NCI-H2227 treated with DMSO at 0.1 percent for 48 hours (cell line): ENCODE data around the gene C2CD3.

Source experiments
- DNase-seq: peaks from one replicate; lab custom pipeline; 2025; lab: John Stamatoyannopoulos, UW

C2CD3 gene

GRCh38 chr11:74020539-74020938 lies 150.3 kb downstream of the C2CD3 start:
- DNase-seq, result no peak

GRCh38 chr11:74019860-74020259 lies 150.9 kb downstream of the C2CD3 start:
- DNase-seq, result no peak

- no peak for DNase-seq
Measured at GRCh38 chr11:74019104-74019738, 151.6 kb downstream of the C2CD3 start.

GRCh38 chr11:74018331-74019005 lies 152.3 kb downstream of the C2CD3 start:
- DNase-seq, result no peak

GRCh38 chr11:74017631-74018030 lies 153.2 kb downstream of the C2CD3 start:
- no peak for DNase-seq

- no peak for DNase-seq
Measured at GRCh38 chr11:74015919-74016684, 154.7 kb downstream of the C2CD3 start.

GRCh38 chr11:74014880-74015279 lies 155.9 kb downstream of the C2CD3 start:
- DNase-seq, result no peak

GRCh38 chr11:74013141-74013540 lies 157.7 kb downstream of the C2CD3 start:
- DNase-seq, result no peak

GRCh38 chr11:74012074-74012809 lies 158.6 kb downstream of the C2CD3 start:
- no peak for DNase-seq

- no peak for DNase-seq
Measured at GRCh38 chr11:74011360-74012073, 159.3 kb downstream of the C2CD3 start.

- DNase-seq, result peak; percentile 46
Measured at GRCh38 chr11:74010306-74011300, 160.2 kb downstream of the C2CD3 start.

GRCh38 chr11:74009675-74010305 lies 161.0 kb downstream of the C2CD3 start:
- DNase-seq, result no peak

GRCh38 chr11:74009230-74009547 lies 161.6 kb downstream of the C2CD3 start:
- no peak for DNase-seq

GRCh38 chr11:74008373-74009229 lies 162.2 kb downstream of the C2CD3 start, which contains the start of gene UCP3:
Gene UCP3 (minus strand): TSS chr11:74009085. CDS start chr11:74007042, 2,043 bp downstream.
- no peak for DNase-seq

GRCh38 chr11:74007691-74008372 lies 163.0 kb downstream of the C2CD3 start:
- no peak for DNase-seq

GRCh38 chr11:74006743-74007304 lies 164.0 kb downstream of the C2CD3 start:
- no peak for DNase-seq

- DNase-seq, result no peak
Measured at GRCh38 chr11:74005721-74006517, 164.9 kb downstream of the C2CD3 start.
